Hematopoietic multipotent progenitor cell treated with erythropoietin and hydrocortisone succinate and interleukin-3 and kit ligand, for 17 days (in vitro differentiated cells): ENCODE measurements around the gene SH3BP4.

Experiments used
- DNase-seq: peaks from one replicate; pipeline ENCODE4 v3.0.0-alpha.2; 2015; ENCODE audit warnings: low spot score

The SH3BP4 gene

DNA sequence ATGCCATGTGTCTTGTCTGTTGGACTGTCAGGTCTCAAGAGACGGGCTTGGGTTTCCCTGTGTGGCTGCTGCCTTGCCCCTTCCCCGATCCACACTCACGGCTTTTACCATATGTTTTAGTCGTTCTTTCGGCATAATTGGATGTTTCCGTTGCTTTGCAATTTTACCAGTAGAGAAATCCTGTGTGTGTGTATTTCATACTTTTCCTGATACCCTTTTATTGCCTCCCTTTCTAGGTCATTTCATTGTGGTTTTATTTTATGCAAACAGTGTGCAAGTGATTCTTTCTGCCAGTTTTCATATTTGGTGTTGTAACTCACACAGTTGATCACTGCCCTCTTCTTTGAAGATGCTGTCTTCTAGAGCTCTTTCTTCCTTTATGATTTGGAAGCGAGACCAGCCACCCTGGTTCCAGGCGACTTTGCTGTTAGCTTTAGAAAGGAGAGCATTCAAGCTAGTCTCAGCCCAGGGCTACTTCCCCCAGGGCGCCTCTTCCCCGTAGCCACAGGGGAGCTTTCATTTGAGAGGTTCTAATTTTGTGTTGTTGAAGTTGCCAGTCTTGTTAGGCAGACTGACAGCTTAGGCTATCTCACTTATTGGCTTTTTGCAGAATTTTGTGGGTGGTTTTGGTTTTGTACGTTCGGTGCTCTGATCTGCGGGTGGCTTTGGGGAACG, 17.0 kb downstream of the SH3BP4 start:
- DNase-seq, result no peak

DNA sequence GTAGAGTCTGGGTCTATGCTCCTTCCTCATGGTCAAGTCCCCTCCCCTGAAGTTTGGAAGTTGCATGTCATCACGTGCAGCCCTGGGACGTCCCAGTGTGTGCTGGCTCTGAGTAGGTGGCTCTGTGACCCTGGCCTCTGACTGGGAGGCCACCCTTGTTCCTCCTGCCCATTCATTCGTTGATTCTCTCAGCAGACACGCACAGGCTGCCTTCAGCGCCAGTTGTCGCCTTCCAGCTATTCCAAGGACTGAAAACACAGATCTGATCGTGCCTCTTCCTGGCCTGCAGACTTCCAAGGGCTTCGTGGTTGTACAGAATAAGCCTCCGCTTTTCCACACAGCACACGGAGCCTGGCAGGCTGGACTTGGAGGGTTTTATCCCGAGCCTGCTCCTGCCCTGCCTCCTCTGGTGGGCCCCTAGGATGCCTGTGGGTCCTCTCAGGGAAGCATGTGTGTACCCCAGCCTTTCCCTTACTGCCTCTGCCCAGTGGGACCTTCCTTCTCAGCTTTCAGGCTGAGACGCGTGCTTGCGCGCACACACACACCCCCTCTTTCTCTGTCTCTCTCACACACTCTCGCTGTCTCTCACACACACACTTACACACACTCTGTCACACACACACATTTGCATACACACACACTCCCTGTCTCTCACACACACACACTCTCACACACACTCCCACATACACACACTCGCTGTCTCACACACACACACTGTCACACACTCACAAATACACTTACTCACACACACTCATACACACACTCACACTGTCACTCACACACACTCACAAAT, 17.7 kb downstream of the SH3BP4 start:
- DNase-seq, result no peak

DNA sequence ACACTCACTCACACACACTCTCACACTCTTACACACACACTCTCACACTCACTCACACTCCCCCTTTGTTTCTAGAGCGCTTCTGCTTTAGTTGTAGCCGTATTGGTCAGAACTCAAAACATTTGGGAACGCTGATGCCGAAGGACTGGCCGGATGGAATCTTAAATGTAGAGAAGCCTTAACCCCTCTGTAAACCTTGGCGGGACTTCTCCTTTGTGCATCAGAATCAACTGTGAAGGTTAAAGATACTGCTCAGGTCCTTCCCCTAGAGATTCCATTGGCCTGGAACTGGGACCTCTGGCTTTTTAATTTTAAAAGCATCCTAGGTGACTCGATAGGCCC, 18.3 kb downstream of the SH3BP4 start:
- DNase-seq, result no peak

DNA sequence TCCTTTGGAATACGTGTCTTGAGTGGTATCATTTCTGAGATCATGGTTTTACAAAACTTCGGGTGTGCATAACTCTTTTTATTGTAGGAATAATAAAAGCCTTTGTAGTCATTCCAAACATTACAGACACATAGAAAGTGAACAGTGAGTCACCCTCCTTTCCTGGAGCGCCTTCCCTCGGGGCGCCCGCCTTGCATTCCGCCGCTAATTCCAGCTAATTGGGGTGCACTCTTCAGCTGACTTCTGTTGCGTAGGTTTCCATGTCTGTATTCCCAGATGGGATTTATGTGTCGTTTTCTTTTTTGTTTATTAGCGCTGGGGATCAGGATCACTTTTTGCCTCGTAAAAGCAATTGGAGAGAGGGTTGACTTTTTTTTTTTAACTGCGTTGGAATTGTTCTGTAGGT, 18.7 kb downstream of the SH3BP4 start:
- DNase-seq, result no peak

DNA sequence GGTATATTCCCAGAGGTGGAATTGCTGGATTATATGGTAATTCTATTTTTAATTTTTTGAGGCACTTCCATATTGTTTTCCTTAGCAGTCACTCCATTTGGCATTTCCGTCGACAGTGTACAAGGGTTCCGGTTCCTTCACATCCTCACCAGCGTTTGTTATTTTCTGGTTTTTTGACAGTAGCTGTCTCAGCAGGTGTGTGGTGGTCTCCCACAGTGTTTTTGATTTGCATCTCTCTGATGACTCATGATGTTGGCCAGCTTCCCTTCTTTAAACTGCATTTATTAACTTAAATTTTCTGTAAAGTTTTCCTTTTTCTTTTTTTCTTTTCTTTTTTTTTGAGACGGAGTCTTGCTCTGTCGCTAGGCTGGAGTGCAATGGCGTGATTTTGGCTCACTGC, 19.7 kb downstream of the SH3BP4 start:
- DNase-seq, result no peak

DNA sequence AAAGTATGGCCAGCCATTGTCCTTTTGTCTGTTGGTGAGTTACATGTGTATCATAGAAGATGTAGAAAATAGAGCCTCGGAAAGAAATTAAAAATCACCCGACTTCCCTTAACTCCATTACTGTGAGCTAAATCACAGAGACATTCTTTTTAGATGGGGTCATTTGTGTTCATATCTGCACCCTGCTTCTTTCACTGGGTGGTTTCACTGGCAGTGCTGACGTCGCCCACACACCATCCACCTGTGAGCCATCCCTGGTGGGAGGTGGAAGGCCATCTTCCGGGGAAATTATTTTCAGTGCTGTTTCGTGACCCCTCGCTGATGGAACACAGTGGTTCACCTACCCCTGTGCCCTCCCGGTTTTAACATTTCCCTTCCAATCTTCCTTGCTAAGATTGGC, 21.2 kb downstream of the SH3BP4 start:
- DNase-seq, result no peak

DNA sequence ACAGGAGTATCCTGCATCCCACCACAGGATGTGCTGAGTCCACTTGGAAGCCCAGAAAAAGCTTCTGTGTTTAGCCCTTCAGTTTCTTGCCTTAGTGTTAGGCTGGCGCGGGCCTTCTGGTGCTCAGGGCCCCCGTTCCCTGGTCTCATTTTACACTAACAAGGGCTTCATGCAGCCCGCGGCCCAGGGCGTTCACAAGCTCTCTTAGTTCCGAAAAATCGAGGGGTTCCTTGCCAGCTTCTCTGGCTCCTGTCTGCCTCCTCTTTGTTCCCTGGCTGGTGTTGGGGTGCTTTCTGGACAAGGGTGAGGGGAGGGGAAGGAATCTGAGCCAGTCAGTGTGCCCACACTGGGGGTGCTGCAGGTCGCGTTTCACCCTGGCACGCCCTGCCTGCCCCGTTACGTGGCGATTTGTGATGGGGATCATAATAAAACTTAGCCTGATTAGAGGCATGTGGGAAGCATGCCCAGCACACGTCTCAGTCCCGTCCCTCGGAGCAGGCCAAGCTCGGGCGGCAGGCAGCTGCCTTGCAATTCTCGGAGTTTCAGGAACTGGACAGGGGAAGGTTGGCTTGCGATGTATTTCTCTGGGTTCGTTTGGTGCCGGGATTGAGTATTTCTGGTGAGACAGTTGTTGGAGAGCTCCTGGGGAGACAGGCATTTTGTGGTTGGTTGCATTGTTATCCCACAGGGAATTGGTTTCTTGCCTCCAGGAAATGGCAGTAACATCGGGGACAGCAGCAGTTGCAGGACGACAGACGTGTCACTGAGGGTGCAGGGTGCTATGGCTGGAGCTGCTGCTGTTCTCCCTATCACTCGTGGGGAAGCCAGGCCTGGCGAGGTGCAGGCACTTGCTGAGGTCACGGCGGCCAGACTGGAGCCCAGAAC, 22.9 kb downstream of the SH3BP4 start:
- DNase-seq, result no peak

DNA sequence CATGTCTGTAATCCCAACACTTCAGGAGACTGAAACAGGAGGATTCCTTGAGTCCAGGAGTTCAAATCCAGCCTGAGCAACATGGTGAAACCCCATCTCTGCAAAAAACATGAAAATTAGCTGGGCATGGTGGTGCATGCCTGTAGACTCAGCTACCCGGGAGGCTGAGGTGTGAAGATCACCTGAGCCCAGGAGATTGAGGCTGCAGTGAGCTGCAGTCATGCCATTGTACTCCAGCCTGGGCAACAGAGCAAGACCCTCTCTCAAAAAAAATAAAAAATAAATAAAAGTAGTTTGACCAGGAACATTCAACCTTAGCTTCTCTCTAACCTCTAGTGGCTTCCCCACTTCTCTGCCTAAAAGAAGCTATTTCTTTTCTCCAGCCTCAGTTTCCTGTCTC, 23.8 kb downstream of the SH3BP4 start:
- no peak for DNase-seq

DNA sequence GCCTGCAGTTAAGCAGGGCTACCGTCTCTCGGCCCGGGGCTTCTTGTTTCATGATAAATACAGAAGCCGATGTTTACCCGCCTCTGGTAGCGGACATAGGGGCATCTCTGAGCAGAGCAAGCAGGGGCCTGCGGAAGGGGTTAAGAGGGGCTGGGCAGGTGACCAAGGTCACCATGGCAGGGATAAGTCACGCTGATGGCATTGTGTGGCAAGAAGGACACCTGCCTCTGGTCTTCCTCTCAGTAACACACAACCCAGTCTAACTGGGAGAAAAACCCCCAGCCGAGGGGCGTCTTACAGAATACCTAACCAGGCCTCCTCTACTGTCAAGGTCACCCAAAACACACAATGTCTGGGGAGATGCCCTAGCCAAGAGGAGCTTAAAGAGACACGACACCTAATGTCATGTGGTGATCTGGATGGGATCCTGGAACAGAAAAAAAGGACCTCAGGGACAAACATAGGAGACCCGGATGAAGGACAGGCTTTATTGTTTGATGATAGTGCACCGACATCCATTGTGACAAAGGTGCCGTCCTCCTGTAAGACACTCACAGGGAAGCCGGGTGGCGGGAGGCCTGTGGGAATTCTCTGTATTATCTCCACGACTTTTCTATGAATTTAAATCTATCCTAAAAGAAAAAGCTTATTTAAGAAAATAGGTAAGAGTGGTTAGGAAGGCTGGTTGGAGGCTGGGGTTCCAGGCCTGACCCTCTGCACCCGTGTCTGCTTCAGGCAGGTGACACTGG, 24.8 kb downstream of the SH3BP4 start:
- no peak for DNase-seq

DNA sequence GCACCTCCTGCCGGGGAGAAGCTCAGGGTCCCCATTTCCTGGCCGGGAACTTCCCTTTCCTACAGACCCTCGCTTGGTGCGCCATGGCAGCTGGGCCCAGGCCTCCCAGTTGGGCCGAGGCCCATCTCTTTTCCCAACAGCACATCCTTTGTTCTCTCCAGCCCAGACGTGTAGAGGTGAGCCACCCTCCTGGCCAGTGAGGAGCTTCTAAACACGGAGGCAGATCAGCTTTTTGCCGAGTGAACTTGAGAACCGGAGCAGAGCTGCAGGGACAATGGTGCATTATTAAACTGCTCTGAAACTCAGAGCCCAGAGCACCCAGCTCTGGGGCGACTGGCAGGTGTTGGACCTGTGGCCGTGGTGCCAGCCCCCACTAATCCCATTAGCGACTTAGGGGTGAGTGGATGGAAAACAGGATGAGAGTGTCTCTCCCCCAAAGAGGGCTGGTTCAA, 25.4 kb downstream of the SH3BP4 start:
- DNase-seq, result no peak

DNA sequence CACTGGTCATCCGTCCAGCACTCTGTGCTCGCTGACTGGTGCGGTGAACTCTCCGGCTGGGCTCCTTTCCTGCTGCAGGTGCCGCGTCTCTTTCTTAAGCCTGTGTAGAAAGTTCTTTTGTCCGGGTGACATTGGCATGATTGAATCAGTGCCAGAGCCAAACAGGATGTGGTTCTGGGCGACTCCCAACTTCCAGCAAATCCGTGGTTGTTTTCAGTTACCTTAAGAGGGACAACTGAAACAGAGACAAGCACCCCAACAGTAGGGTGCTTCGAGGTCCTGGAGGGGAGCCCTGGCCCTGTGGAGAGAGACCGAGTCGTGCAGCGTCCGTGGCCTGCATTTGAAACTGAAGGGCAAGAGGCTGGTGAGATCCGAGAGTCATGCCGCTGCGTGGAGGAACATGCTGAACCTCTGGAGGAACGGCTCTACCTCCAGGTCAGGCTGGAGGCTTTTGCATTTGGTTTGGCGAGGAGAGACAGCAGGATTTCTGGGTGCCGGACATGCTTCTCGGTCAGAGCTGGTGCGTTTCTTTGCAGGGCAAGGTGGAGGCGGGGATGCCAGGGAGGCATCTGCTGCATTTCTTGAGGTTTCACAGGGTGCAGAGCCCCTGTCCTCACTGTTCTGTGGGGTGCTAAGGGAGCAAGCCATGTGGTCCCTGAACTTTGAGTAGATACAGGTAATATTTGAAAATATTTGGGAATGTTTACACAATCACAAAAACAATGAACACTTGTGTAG, 26.8 kb downstream of the SH3BP4 start:
- no peak for DNase-seq

DNA sequence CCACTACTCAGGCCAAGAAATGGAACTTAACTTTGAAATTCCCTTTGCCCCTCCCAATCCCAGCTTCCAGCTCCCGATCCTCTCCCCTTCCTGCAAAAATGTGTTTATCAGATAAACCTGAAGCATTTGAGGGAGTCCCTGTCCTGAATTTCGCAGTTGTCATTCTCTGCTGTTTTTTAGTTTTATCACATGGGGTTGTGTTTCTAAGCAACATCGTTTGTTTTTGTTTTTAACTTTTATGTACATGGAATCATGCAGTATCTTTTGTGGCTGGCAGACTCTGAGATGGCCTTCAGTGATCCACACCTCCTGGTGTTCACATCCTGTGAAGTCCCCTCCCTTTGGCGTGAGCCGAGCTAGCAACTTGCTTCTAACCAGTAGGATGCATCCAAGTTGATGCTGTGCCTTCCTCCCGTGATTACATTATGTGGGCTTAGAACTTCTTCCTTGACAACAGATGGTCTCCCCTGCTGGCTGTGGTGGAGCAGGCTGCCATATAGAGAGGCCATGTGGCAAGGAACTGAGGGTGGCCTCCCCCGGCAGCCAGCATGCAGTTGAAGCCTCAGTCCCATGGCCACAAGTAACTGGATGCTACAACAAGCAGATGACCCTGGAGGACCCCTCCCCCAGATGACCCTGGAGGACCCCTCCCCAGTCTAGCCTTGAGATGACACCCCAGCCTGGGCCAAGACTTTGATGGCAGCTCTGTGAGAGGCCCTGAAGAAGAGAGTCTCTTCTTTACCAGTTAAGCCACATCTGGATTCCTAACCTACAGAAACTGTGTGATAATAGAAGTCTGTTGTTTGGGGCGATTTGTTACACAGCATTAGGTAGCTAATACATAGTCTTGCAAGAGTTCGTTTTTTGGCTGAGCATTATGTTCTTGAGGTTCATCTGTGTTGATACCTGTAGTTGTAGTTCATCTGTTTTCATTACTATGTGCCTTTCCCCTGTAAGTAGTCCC, 27.7 kb downstream of the SH3BP4 start:
- DNase-seq, result no peak

DNA sequence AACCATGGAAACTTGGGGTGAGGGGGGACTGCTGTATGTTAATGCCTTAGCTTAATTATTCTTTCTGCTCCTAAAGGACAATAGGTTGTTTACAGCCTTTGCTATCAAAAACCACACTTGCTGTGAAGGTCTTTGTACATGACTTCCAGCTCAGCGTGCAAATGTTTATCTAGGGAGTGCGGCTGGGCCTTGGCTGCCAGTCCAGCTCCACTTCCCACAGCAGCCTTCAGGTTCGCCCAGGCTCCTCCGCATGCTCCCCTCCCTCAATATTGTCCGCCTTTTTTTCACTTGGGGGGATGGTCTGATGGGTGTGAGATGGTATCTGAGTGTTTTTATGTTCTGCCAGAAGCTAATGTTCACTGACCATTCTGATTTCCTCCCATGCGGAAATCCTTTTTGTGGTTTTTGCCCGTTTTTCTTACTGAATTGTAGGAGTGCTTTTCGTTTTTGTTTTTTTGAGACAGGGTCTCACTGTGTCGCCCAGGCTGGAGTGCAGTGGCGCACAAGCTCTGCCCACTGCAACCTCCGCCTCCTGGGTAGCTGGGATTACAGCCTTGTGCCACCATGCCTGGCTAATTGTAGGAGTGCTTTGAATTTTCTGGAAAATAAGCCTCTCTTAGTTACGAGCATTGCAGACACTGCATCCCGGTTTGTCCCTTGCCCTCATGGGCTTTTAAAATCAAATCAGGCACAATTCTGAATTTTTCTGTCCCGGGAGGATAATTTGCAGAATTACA, 28.8 kb downstream of the SH3BP4 start:
- DNase-seq, result no peak

DNA sequence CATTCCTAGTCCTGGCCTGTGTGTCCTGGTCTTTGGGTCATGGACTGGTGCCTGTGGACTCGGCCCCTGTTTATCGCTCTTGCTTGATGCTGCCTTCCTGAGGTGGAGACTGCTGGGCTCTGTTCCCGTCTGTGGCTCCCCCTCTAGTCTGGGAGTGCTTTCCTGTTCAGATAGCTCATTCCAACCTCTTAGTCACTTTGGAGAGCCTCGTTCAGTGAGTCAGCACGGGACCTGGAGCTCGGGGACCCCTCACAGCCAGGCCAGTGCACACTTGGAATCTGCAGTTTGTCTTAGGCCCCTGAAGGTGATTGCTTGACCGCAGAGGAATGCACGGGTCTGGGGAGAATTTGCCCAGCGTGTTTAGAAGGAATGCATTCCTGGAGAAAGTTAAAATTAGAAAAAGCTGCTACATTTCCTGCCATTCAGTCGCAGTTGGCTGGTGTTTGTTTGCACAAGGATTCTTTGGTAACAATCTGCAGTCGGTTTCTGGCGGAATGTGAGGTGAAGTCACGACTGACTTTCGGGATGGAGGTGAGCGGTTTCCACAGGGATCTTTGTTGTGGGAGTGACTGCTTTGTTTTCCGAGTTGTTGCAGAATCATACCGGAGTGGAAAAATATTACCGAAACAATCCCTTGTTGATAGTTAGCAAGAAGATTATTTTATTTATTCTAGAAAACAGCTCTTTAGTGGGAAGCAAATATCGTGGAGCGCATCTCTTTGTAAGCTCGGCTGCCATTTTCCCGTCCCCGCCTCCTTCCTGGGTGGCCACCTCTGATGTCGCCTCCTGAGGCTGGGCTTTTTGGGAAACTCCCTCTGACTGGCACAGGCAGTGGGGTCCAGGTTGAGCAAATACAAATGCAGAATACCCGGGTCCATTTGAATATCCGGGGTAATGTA, 29.6 kb downstream of the SH3BP4 start:
- no peak for DNase-seq

DNA sequence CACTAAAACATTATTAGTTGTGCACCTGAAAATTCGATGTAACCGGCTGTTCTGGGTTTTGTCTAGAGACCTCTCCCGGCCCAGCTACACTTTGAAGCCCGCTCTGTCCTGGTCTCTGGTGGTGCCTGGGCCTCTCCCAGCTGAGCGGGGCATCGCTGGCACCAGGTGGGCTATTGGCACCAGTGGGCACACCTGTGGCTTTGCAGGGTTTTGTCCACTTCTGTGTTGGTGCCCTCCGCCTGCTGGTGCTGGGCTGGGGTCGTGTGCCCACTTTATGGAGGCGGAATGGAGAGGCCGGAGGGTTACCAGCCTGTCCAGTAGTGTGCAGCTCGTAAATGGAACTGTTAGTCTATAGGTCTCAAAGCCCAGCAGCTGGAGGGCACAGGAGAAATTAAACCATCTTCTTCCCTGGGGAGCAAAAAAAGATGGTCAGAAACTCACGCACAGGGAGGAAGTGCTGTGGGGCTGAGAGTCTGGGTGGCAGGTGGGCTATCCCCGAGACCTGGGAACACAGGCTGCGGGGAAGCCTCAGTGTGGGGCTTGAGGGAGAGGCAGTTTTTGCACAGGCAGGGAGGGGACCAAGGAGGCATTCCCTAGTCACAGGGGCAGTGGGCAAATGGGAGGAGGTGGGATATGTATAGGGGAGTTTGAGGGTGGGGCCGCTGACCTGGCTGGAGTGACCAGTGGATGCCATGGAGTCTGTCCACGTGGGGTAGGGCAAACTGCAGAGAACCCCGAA, 30.4 kb downstream of the SH3BP4 start:
- DNase-seq, result no peak

DNA sequence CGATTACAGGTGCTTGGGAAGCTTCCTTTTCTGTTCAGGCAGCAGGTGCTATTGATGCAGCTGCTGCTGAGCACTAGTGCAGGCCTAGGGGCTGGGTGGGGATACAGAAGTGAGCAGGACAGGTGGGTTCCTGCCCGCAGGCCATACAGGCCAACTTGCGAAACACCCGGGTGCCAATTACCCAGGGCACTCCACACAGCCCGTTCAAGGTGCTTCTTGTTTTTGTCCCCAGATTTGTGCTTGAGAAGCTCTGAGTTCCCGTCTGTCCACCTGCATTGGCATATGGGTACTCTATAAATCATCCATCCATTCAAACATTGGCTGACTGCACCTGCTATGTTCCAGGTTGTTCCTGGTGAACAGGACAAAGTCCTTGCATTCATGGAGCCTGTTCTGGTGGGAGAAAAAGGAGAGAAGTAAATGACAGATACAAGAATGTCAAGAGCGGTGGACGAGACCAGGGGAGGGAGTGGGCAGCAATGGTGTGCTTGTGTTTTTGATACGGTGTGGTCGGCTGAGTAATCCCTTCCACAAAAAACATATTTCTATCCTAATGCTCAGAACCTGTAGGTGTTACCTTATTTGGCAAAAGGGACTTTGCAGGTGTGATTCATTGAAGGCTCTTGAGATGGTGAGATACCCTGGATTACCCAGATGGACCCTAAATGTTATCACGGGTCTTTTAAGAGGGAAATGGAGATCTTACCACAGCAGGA, 31.4 kb downstream of the SH3BP4 start:
- no peak for DNase-seq

DNA sequence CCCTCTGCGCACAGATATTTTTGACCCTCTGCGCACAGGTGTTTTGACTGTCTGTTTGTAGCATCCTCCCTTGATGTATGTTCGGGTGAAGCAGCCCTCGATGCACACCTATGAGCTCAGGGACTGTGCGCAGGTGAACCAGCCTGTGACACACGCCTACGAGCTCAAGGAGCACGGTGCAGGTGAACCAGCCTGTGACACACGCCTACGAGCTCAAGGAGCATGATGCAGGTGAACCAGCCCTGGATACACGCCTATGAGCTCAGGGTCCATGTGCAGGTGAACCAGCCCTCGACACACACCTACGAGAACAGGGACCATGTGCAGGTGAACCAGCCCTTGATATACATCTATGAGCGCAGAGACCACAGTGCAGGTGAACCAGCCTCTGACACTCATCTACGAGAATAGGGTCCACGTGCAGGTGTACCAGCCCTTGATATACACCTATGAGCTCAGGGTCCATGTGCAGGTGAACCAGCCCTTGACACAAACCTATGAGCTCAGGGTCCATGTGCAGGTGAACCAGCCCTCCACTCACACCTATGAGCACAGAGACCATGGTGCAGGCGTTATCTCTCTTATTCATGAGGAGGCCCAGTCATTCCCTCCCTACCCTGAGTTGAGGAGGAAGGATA, 33.9 kb downstream of the SH3BP4 start:
- DNase-seq, result no peak
